Neuronal stem cell (in vitro differentiated cells): ENCODE measurements around the gene CREB3L2.

ENCODE experiments used
- DNase-seq: peaks from one replicate; pipeline ENCODE4 v3.0.0-alpha.2; 2013; ENCODE audit warnings: low spot score
- H2AFZ ChIP-seq: one replicate; pipeline ENCODE4 v1.6.1; 2013; ENCODE audit warnings: mild to moderate bottlenecking, low read length, inconsistent platforms
- H2AK5ac ChIP-seq: 2 replicates; pipeline ENCODE4 v1.6.1; 2013; ENCODE audit warnings: low read depth, mild to moderate bottlenecking, inconsistent platforms, low read length, moderate library complexity, mixed read lengths
- H2BK120ac ChIP-seq: 2 replicates; pipeline ENCODE4 v1.6.1; 2013; ENCODE audit warnings: low read depth, mild to moderate bottlenecking, inconsistent platforms, low read length, moderate library complexity, mixed read lengths
- H2BK12ac ChIP-seq: one replicate; pipeline ENCODE4 v1.6.1; 2013; ENCODE audit warnings: low read length, inconsistent platforms
- H2BK15ac ChIP-seq: 2 replicates; pipeline ENCODE4 v1.6.1; 2013; ENCODE audit warnings: mild to moderate bottlenecking, low read length, inconsistent platforms, mixed read lengths
- H2BK5ac ChIP-seq: one replicate; pipeline ENCODE4 v1.6.1; 2013; ENCODE audit warnings: inconsistent platforms, mild to moderate bottlenecking, low read length, moderate library complexity
- H3K14ac ChIP-seq: one replicate; pipeline ENCODE4 v1.6.1; 2013; ENCODE audit warnings: low read length, inconsistent platforms
- H3K18ac ChIP-seq: 2 replicates; pipeline ENCODE4 v1.6.1; 2013; ENCODE audit warnings: low read length, inconsistent platforms
- H3K23ac ChIP-seq: 2 replicates; pipeline ENCODE4 v1.6.1; 2013; ENCODE audit warnings: low read depth, mild to moderate bottlenecking, mixed read lengths, low read length, inconsistent platforms; ENCODE audit not compliant: poor library complexity
- H3K27ac ChIP-seq: replicated peaks from 3 replicates; pipeline ENCODE4 v1.5.1; 2013; ENCODE audit warnings: low read length, inconsistent platforms
- H3K27me3 ChIP-seq, 3 experiments: 2 replicates each; pipeline ENCODE4 v1.6.1; 2013; ENCODE audit warnings: low read length in 3 of 3, mild to moderate bottlenecking in 2 of 3, inconsistent platforms in 1 of 3, low read depth in 1 of 3, mixed read lengths in 1 of 3, moderate library complexity in 1 of 3; ENCODE audit not compliant: control insufficient read depth in 3 of 3, insufficient read depth in 3 of 3
- H3K36me3 ChIP-seq, 2 donors: replicated peaks in 1 of 2; 2 replicates each; pipeline ENCODE4 v1.6.1; 2013; ENCODE audit warnings: low read length in 2 of 2; ENCODE audit not compliant: control insufficient read depth in 2 of 2, insufficient read depth in 2 of 2
- H3K4ac ChIP-seq: 2 replicates; pipeline ENCODE4 v1.6.1; 2013; ENCODE audit warnings: inconsistent platforms, mild to moderate bottlenecking, low read length, moderate library complexity
- H3K4me1 ChIP-seq, 2 donors: 1 replicate in 1 of 2; 2 replicates in 1 of 2; pipeline ENCODE4 v1.6.1; 2013; ENCODE audit warnings: low read length in 2 of 2, low read depth in 1 of 2; ENCODE audit not compliant: control insufficient read depth in 2 of 2, insufficient read depth in 1 of 2
- H3K4me2 ChIP-seq: one replicate; pipeline ENCODE4 v1.6.1; 2013; ENCODE audit warnings: mild to moderate bottlenecking, low read length, inconsistent platforms; ENCODE audit not compliant: insufficient read depth, poor library complexity, severe bottlenecking
- H3K4me3 ChIP-seq, 2 donors: 2 replicates each; pipeline ENCODE4 v1.5.1; 2013; ENCODE audit warnings: low read length in 2 of 2, mild to moderate bottlenecking in 2 of 2, inconsistent platforms in 1 of 2, moderate library complexity in 1 of 2
- H3K79me1 ChIP-seq: one replicate; pipeline ENCODE4 v1.6.1; 2013; ENCODE audit warnings: low read depth, mild to moderate bottlenecking, inconsistent platforms, low read length, moderate library complexity
- H3K9ac ChIP-seq: one replicate; pipeline ENCODE4 v1.6.1; 2013; ENCODE audit warnings: mild to moderate bottlenecking, low read depth, low read length, inconsistent platforms; ENCODE audit not compliant: poor library complexity
- H3K9me3 ChIP-seq, 2 donors: replicated peaks in 1 of 2; 2 replicates each; pipeline versions ENCODE3 to v1.6.1; 2013; ENCODE audit warnings: low read length in 2 of 2, mild to moderate bottlenecking in 2 of 2, inconsistent platforms in 1 of 2, low read depth in 1 of 2, mixed read lengths in 1 of 2, moderate library complexity in 1 of 2; ENCODE audit not compliant: control insufficient read depth in 2 of 2, insufficient read depth in 1 of 2
- H4K8ac ChIP-seq: one replicate; pipeline ENCODE4 v1.6.1; 2013; ENCODE audit warnings: low read depth, mild to moderate bottlenecking, inconsistent platforms, low read length, moderate library complexity
- H4K91ac ChIP-seq: one replicate; pipeline ENCODE4 v1.6.1; 2013; ENCODE audit warnings: low read length, low read depth, mild to moderate bottlenecking, inconsistent platforms; ENCODE audit not compliant: poor library complexity
- WGBS, 2 donors: extraction: QIAGEN DNeasy Blood & Tissue Kit; methylation state at CpG; one replicate each; pipeline ENCODE4 v1.1.7; 2013; ENCODE audit warnings: missing lambda C conversion rate in 2 of 2, mixed read lengths in 1 of 2; ENCODE audit not compliant: insufficient read length in 2 of 2, insufficient replicate concordance in 1 of 2; ENCODE audit errors: extremely low coverage in 2 of 2; 5-methylcytosine and 5-hydroxymethylcytosine counted together

The CREB3L2 gene

DNA sequence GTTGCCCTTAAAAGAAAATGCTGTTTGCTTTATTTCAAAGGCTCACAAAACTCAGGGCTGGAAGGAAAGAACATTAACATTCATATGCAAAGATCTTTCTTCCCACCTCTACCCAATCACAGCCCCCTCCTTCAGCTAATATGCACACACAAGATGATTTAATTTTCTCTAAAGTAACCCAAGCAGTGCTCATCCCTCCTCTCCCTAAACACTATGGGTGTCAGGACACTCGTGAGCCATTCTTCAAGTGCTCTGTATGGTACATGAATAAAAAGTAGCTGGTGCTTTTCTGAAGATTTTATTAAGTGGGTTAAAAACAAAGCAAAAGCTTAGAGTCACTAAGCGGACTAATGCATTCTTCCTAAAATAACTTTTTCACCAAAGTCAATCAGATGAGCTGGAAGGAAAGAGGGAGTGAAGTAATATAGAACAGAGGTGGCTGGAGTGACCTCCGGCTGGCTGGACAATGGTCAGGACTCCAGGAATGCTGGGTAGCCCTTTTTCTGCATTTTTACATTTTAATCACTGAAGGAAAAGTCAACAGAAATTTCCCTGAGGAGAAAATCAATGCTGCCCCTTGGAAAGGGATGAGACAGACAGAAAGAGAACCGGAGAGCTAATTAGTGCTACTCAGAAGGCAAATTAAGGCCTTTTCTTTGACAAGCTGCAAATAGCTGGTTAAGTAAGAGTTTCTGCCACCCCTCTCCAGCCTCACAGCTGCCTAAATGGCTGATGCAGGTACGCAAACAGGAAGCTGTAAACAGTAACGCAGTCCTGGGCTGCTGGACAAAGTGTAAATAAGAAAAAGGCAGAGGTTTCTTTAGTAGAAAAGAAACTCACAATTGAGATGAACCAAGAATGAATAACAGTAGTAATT, 161.7 kb downstream of the CREB3L2 start:
- no peaks in the 10 kb centered on the region for H3K36me3 ChIP-seq
- peak overlapping the region in 1 of 2 donors; percentile 3 for H3K4me3 ChIP-seq
- H2BK5ac ChIP-seq = no peak overlapping the region
- no peaks in the 10 kb centered on the region for H3K27me3 ChIP-seq
- H3K4me1 ChIP-seq = peaks cover 17 to 42% of the 10 kb centered on the region in 2 donors
- no peak overlapping the region for H2BK15ac ChIP-seq
- H3K18ac ChIP-seq = no peak overlapping the region
- no peaks in the 10 kb centered on the region for H3K79me1 ChIP-seq
- H3K9ac ChIP-seq = no peak overlapping the region
- no peak overlapping the region for H3K23ac ChIP-seq
- peak overlapping the region; percentile 92 for H3K27ac ChIP-seq
- no peaks in the 10 kb centered on the region for H3K9me3 ChIP-seq
- peak; percentile 57 for DNase-seq
- H2AFZ ChIP-seq = peak overlapping the region; percentile 82
- no peak overlapping the region for H3K4ac ChIP-seq
- H4K8ac ChIP-seq = no peak overlapping the region
- no peak overlapping the region for H2BK120ac ChIP-seq
- WGBS, 2 donors = no CpG with 5 or more reads among the region's 6 CpGs
- H3K4me2 ChIP-seq = no peak overlapping the region
- no peak overlapping the region for H2AK5ac ChIP-seq
- no peak overlapping the region for H2BK12ac ChIP-seq
- H3K14ac ChIP-seq = no peak overlapping the region
- H4K91ac ChIP-seq = no peak overlapping the region

GRCh38 chr7:137838706-137839315, 163.1 kb downstream of the CREB3L2 start:
- Histone ChIP-seq H4K8ac (no peak overlapping the region), H2AK5ac (no peak overlapping the region), H3K4me2 (peak overlapping the region; percentile 12), H3K27me3 (no peaks in the 10 kb centered on the region), H3K23ac (no peak overlapping the region), H3K4me1 (peaks cover 13 to 28% of the 10 kb centered on the region in 2 donors), H2BK120ac (no peak overlapping the region), H3K27ac (peak overlapping the region; percentile 82), H2BK5ac (no peak overlapping the region), H3K9ac (no peak overlapping the region), H3K4ac (no peak overlapping the region), H2BK15ac (no peak overlapping the region), H3K14ac (no peak overlapping the region), H3K18ac (no peak overlapping the region), H2AFZ (peak overlapping the region; percentile 61), H4K91ac (no peak overlapping the region), H3K4me3 (no peak overlapping the region), H3K79me1 (no peaks in the 10 kb centered on the region), H2BK12ac (no peak overlapping the region), H3K36me3 (no peaks in the 10 kb centered on the region), H3K9me3 (no peaks in the 10 kb centered on the region)
- no peak for DNase-seq
- WGBS, 2 donors = 100% methylated on average over 1 of the region's 7 CpGs; no CpG with 5 or more reads in 1 of the 2 donors

- Histone ChIP-seq H4K8ac (no peak overlapping the region), H3K27ac (no peak overlapping the region), H2BK15ac (no peak overlapping the region), H2BK5ac (no peak overlapping the region), H2BK12ac (no peak overlapping the region), H3K18ac (no peak overlapping the region), H4K91ac (no peak overlapping the region), H3K4me1 (peaks cover 13 to 22% of the 10 kb centered on the region in 2 donors), H2AFZ (no peak overlapping the region), H3K4me3 (no peak overlapping the region), H3K4ac (no peak overlapping the region), H3K4me2 (no peak overlapping the region), H2BK120ac (no peak overlapping the region), H3K27me3 (no peaks in the 10 kb centered on the region), H3K36me3 (peaks cover 0 to 3% of the 10 kb centered on the region in 2 donors), H3K23ac (no peak overlapping the region), H3K9me3 (peaks cover 10 to 12% of the 10 kb centered on the region in 2 donors), H3K9ac (no peak overlapping the region), H2AK5ac (no peak overlapping the region), H3K14ac (no peak overlapping the region), H3K79me1 (no peaks in the 10 kb centered on the region)
- no CpG with 5 or more reads among the region's 1 CpG for WGBS, 2 donors
- no peak for DNase-seq
Measured at GRCh38 chr7:137836541-137836940, 165.3 kb downstream of the CREB3L2 start.

DNA sequence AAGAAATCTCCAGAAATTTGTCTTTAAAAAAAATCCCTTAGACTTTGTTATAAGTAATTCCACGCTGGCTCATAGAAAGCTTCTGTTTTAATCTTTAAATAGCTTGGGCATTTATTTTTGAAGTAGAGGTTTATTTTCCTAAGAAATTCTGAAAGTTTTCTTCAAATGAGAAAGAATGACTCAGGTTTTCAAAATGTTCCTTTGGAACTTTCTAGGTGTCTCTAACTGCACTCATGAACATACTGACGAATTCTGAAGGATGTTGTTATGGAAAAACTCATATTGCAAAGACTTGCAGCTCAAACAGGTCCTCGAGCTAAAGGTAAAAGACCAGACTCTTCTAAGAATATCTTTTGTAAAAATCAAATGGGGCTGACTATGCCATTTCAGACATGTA, 165.8 kb downstream of the CREB3L2 start:
- Histone ChIP-seq H2BK15ac (no peak overlapping the region), H3K4me1 (peaks cover 11 to 22% of the 10 kb centered on the region in 2 donors), H3K79me1 (no peaks in the 10 kb centered on the region), H3K18ac (no peak overlapping the region), H4K91ac (no peak overlapping the region), H3K4me3 (no peak overlapping the region), H2BK120ac (no peak overlapping the region), H3K14ac (no peak overlapping the region), H3K9me3 (peaks cover 10 to 12% of the 10 kb centered on the region in 2 donors), H2BK5ac (no peak overlapping the region), H3K4ac (no peak overlapping the region), H3K36me3 (peaks cover 0 to 3% of the 10 kb centered on the region in 2 donors), H2AFZ (no peak overlapping the region), H3K4me2 (no peak overlapping the region), H3K9ac (no peak overlapping the region), H2BK12ac (no peak overlapping the region), H4K8ac (no peak overlapping the region), H3K27me3 (no peaks in the 10 kb centered on the region), H2AK5ac (no peak overlapping the region), H3K23ac (no peak overlapping the region), H3K27ac (no peak overlapping the region)
- no CpG with 5 or more reads among the region's 3 CpGs for WGBS, 2 donors
- DNase-seq = no peak
